ENCODE results near the gene RBM38.

DNA sequence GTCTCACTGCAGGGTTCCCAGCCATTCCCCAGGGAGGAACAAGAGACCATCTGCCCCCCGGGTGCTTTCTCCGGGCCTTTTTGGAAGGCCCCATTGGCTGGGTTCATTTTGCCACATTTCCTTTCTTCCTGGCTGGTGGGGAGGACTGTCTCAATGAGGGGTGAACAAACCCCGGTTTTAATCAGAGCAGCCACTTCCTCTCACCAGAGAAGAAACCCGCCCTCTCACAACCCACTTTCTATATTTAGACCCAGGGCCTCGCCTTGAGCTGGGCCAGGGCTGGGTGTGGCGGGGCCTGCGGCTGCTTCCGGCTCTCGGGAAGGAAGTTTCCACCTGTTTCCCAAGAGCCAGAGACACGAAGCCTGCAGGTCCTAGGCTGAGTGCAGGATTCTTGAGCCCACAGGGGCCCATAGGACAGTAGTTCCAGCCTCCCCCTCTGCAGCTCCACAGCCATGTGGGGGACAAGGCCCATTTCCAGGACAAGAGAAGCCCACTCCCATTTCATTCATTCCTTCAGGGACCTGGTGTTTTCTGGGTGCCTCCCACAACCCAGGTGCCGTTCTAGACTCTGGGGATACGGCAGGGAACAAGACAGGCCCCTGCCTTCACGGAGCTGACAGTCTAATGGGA, 41.8 kb downstream of the RBM38 start:
- TF ChIP-seq, protein P1, sequence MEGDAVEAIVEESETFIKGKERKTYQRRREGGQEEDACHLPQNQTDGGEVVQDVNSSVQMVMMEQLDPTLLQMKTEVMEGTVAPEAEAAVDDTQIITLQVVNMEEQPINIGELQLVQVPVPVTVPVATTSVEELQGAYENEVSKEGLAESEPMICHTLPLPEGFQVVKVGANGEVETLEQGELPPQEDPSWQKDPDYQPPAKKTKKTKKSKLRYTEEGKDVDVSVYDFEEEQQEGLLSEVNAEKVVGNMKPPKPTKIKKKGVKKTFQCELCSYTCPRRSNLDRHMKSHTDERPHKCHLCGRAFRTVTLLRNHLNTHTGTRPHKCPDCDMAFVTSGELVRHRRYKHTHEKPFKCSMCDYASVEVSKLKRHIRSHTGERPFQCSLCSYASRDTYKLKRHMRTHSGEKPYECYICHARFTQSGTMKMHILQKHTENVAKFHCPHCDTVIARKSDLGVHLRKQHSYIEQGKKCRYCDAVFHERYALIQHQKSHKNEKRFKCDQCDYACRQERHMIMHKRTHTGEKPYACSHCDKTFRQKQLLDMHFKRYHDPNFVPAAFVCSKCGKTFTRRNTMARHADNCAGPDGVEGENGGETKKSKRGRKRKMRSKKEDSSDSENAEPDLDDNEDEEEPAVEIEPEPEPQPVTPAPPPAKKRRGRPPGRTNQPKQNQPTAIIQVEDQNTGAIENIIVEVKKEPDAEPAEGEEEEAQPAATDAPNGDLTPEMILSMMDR (IDR thresholded peaks at IDR 0.05): no peak
- TF ChIP-seq POLR2A (IDR thresholded peaks at IDR 0.05): no peak

All from lower leg skin (tissue), 3 donors.